ENCODE data around the gene TSPAN3.

- TF ChIP-seq POLR2A (IDR thresholded peaks at IDR 0.05): no peak
- TF ChIP-seq, protein P1, sequence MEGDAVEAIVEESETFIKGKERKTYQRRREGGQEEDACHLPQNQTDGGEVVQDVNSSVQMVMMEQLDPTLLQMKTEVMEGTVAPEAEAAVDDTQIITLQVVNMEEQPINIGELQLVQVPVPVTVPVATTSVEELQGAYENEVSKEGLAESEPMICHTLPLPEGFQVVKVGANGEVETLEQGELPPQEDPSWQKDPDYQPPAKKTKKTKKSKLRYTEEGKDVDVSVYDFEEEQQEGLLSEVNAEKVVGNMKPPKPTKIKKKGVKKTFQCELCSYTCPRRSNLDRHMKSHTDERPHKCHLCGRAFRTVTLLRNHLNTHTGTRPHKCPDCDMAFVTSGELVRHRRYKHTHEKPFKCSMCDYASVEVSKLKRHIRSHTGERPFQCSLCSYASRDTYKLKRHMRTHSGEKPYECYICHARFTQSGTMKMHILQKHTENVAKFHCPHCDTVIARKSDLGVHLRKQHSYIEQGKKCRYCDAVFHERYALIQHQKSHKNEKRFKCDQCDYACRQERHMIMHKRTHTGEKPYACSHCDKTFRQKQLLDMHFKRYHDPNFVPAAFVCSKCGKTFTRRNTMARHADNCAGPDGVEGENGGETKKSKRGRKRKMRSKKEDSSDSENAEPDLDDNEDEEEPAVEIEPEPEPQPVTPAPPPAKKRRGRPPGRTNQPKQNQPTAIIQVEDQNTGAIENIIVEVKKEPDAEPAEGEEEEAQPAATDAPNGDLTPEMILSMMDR (IDR thresholded peaks at IDR 0.05): no peak
These were observed 7.7 kb downstream of the TSPAN3 start for GRCh38 chr15:77063249-77063648.
